CD4-positive, CD25-positive, alpha-beta regulatory T cell (primary cell): ENCODE results near the gene ANXA4. TPM values are rescaled to one million over a fixed set of nuclear protein-coding genes. Genes with fewer than 3 reads are reported as not detected.

Experiments used
- ATAC-seq, 2 donors: fragments of 150-1000 bp; cut with Tn5 transposase; one replicate each; pipeline ENCODE4 v1.10.0; 2021; ENCODE audit warnings: low read depth in 2 of 2, moderate number of reproducible peaks in 2 of 2, moderate library complexity in 1 of 2
- DNase-seq, 3 donors: peaks; one replicate each; pipeline versions ENCODE4 v3.0.0 to v3.0.0-alpha.2; 2012 to 2022; ENCODE audit warnings: mixed read lengths in 1 of 3
- H3K27ac ChIP-seq: one replicate; pipeline ENCODE4 v1.7.0; 2013; ENCODE audit warnings: mild to moderate bottlenecking, low read length; ENCODE audit not compliant: insufficient read depth, poor library complexity, severe bottlenecking
- H3K27me3 ChIP-seq: one replicate; pipeline ENCODE4 v1.7.0; 2013; ENCODE audit warnings: low read length; ENCODE audit not compliant: control insufficient read depth, insufficient read depth
- H3K36me3 ChIP-seq: one replicate; pipeline ENCODE4 v1.7.0; 2013; ENCODE audit warnings: mild to moderate bottlenecking, low read length, moderate library complexity; ENCODE audit not compliant: control insufficient read depth, insufficient read depth
- H3K4me1 ChIP-seq: 2 replicates; pipeline ENCODE4 v1.7.0; 2013; ENCODE audit warnings: mild to moderate bottlenecking, low read length; ENCODE audit not compliant: insufficient read depth, control insufficient read depth, poor library complexity, severe bottlenecking
- H3K4me3 ChIP-seq: one replicate; pipeline ENCODE4 v1.7.0; 2013; ENCODE audit warnings: low read depth, mild to moderate bottlenecking, low read length, moderate library complexity
- H3K9me3 ChIP-seq, 2 experiments: 1 replicate in 1 of 2; 2 replicates in 1 of 2; pipeline ENCODE4 v1.7.0; 2013; ENCODE audit warnings: low read length in 2 of 2, mild to moderate bottlenecking in 1 of 2, moderate library complexity in 1 of 2; ENCODE audit not compliant: control insufficient read depth in 2 of 2
- H3K27ac Mint-ChIP-seq, 3 donors: one replicate each; pipeline ENCODE4 v1.8.0; 2020 to 2022; ENCODE audit warnings: mild to moderate bottlenecking in 3 of 3, mixed read lengths in 3 of 3, moderate library complexity in 2 of 3
- H3K27me3 Mint-ChIP-seq: one replicate; pipeline ENCODE4 v1.8.0; 2022; ENCODE audit warnings: mild to moderate bottlenecking, mixed read lengths
- H3K36me3 Mint-ChIP-seq: one replicate; pipeline ENCODE4 v1.8.0; 2020; ENCODE audit warnings: mixed read lengths
- H3K4me1 Mint-ChIP-seq, 4 donors: one replicate each; pipeline ENCODE4 v1.8.0; 2020 to 2022; ENCODE audit warnings: mixed read lengths in 4 of 4, mild to moderate bottlenecking in 1 of 4
- H3K4me3 Mint-ChIP-seq, 4 donors: one replicate each; pipeline ENCODE4 v1.8.0; 2020 to 2022; ENCODE audit warnings: mild to moderate bottlenecking in 4 of 4, mixed read lengths in 4 of 4, moderate library complexity in 3 of 4
- H3K9me3 Mint-ChIP-seq, 7 donors: one replicate each; pipeline ENCODE4 v1.8.0; 2020 to 2022; ENCODE audit warnings: mixed read lengths in 7 of 7, mild to moderate bottlenecking in 3 of 7, moderate library complexity in 2 of 7
- polyA plus RNA-seq, 4 donors: library from polyadenylated mRNA; unstranded; fragments of 300-500 nt; fragmentation: Illumina TruSeq; gene quantifications; one replicate each; pipeline ENCODE4 v1.2.3, GENCODE V29; 2021
- total RNA-seq: library from RNA; stranded (reverse); gene quantifications from one replicate; pipeline ENCODE4 v1.2.3, GENCODE V29; 2022

The ANXA4 gene
- total and polyA plus RNA-seq, 5 donors from 2014 or later = 16.5 to 36.8 (median 22.2) TPM

- H3K4me1 ChIP-seq = no peaks in the 10 kb centered on the region
- H3K27ac ChIP-seq = no peak overlapping the region
- H3K9me3 Mint-ChIP-seq = peaks cover 0 to under 1% (median 0%) of the 10 kb centered on the region in 7 donors
- peaks cover 0 to 5% (median under 1%) of the 10 kb centered on the region in 4 donors for H3K4me1 Mint-ChIP-seq
- H3K36me3 ChIP-seq = no peaks in the 10 kb centered on the region
- H3K9me3 ChIP-seq = no peaks in the 10 kb centered on the region
- no peaks in the 10 kb centered on the region for H3K27me3 ChIP-seq
- no peak overlapping the region for H3K4me3 ChIP-seq
- H3K27ac Mint-ChIP-seq = peak overlapping the region in 1 of 3 donors; percentile 22
- H3K36me3 Mint-ChIP-seq = peaks cover 9% of the 10 kb centered on the region
- ATAC-seq (no peak), DNase-seq (no peak)
- H3K27me3 Mint-ChIP-seq = no peaks in the 10 kb centered on the region
- no peak overlapping the region for H3K4me3 Mint-ChIP-seq
These were observed 39.7 kb downstream of the ANXA4 start for GRCh38 chr2:69781321-69782248.

GRCh38 chr2:69784228-69784627 is 42.3 kb downstream of the ANXA4 start:
- H3K4me1 ChIP-seq = no peaks in the 10 kb centered on the region
- H3K4me3 Mint-ChIP-seq = no peak overlapping the region
- peaks cover 0 to 4% (median under 1%) of the 10 kb centered on the region in 4 donors for H3K4me1 Mint-ChIP-seq
- H3K27me3 ChIP-seq = no peaks in the 10 kb centered on the region
- ATAC-seq (no peak), DNase-seq (no peak)
- no peaks in the 10 kb centered on the region for H3K27me3 Mint-ChIP-seq
- H3K36me3 Mint-ChIP-seq = peaks cover 9% of the 10 kb centered on the region
- no peaks in the 10 kb centered on the region for H3K9me3 Mint-ChIP-seq
- H3K27ac ChIP-seq = no peak overlapping the region
- H3K4me3 ChIP-seq = no peak overlapping the region
- no peaks in the 10 kb centered on the region for H3K36me3 ChIP-seq
- H3K9me3 ChIP-seq = no peaks in the 10 kb centered on the region
- H3K27ac Mint-ChIP-seq = peak overlapping the region in 1 of 3 donors; percentile 24

GRCh38 chr2:69785358-69785757 is 43.4 kb downstream of the ANXA4 start:
- Histone ChIP-seq H3K4me1 (no peaks in the 10 kb centered on the region), H3K27ac (no peak overlapping the region), H3K27me3 (no peaks in the 10 kb centered on the region), H3K36me3 (no peaks in the 10 kb centered on the region), H3K4me3 (no peak overlapping the region), H3K9me3 (no peaks in the 10 kb centered on the region)
- ATAC-seq = no peak
- Mint-ChIP-seq H3K4me1 (peaks cover 0 to 11% (median 7%) of the 10 kb centered on the region in 4 donors), H3K4me3 (no peak overlapping the region), H3K9me3 (no peaks in the 10 kb centered on the region), H3K27ac (no peak overlapping the region), H3K27me3 (no peaks in the 10 kb centered on the region), H3K36me3 (peaks cover 9% of the 10 kb centered on the region)
- no peak for DNase-seq

- DNase-seq (no peak), ATAC-seq (no peak)
- peaks cover 6% of the 10 kb centered on the region for H3K36me3 Mint-ChIP-seq
- no peak overlapping the region for H3K27ac ChIP-seq
- no peaks in the 10 kb centered on the region for H3K9me3 ChIP-seq
- H3K9me3 Mint-ChIP-seq = no peaks in the 10 kb centered on the region
- peaks cover 0 to 11% (median 8%) of the 10 kb centered on the region in 4 donors for H3K4me1 Mint-ChIP-seq
- H3K4me3 ChIP-seq = no peak overlapping the region
- no peaks in the 10 kb centered on the region for H3K27me3 Mint-ChIP-seq
- no peak overlapping the region for H3K4me3 Mint-ChIP-seq
- H3K4me1 ChIP-seq = no peaks in the 10 kb centered on the region
- H3K27ac Mint-ChIP-seq = no peak overlapping the region
- H3K27me3 ChIP-seq = no peaks in the 10 kb centered on the region
- no peaks in the 10 kb centered on the region for H3K36me3 ChIP-seq
These were observed 44.2 kb downstream of the ANXA4 start for GRCh38 chr2:69786052-69786560.

GRCh38 chr2:69789175-69789721 is 47.3 kb downstream of the ANXA4 start:
- Histone ChIP-seq H3K4me1 (no peaks in the 10 kb centered on the region), H3K9me3 (no peaks in the 10 kb centered on the region), H3K27me3 (no peaks in the 10 kb centered on the region), H3K36me3 (no peaks in the 10 kb centered on the region), H3K27ac (no peak overlapping the region), H3K4me3 (no peak overlapping the region)
- DNase-seq (no peak), ATAC-seq (no peak)
- Mint-ChIP-seq H3K36me3 (peaks cover 6% of the 10 kb centered on the region), H3K27ac (peak overlapping the region in 2 of 3 donors; percentile 5 to 60), H3K4me3 (no peak overlapping the region), H3K27me3 (no peaks in the 10 kb centered on the region), H3K4me1 (peaks cover 0 to 11% (median 8%) of the 10 kb centered on the region in 4 donors), H3K9me3 (no peaks in the 10 kb centered on the region)

GRCh38 chr2:69789772-69790600 is 48.1 kb downstream of the ANXA4 start:
- Mint-ChIP-seq H3K36me3 (peaks cover 6% of the 10 kb centered on the region), H3K9me3 (no peaks in the 10 kb centered on the region), H3K4me1 (peaks cover 0 to 11% (median 8%) of the 10 kb centered on the region in 4 donors), H3K4me3 (peak overlapping the region in 1 of 4 donors; percentile 5), H3K27me3 (no peaks in the 10 kb centered on the region), H3K27ac (peak overlapping the region; percentile 5 to 88 (median 60))
- DNase-seq (no peak), ATAC-seq (no peak)
- Histone ChIP-seq H3K27ac (no peak overlapping the region), H3K36me3 (no peaks in the 10 kb centered on the region), H3K4me1 (no peaks in the 10 kb centered on the region), H3K9me3 (no peaks in the 10 kb centered on the region), H3K27me3 (no peaks in the 10 kb centered on the region), H3K4me3 (no peak overlapping the region)

- no peak overlapping the region for H3K27ac ChIP-seq
- DNase-seq (no peak), ATAC-seq (no peak)
- Mint-ChIP-seq H3K9me3 (no peaks in the 10 kb centered on the region), H3K4me3 (no peak overlapping the region), H3K27me3 (no peaks in the 10 kb centered on the region), H3K36me3 (peaks cover 6% of the 10 kb centered on the region), H3K4me1 (peaks cover 0 to 11% (median 8%) of the 10 kb centered on the region in 4 donors), H3K27ac (peak overlapping the region in 1 of 3 donors; percentile 60)
- no peaks in the 10 kb centered on the region for H3K36me3 ChIP-seq
- no peaks in the 10 kb centered on the region for H3K4me1 ChIP-seq
- H3K27me3 ChIP-seq = no peaks in the 10 kb centered on the region
- H3K4me3 ChIP-seq = no peak overlapping the region
- no peaks in the 10 kb centered on the region for H3K9me3 ChIP-seq
These were observed 48.6 kb downstream of the ANXA4 start for GRCh38 chr2:69790601-69790959.
